Endometrium (tissue), 2 donors: ENCODE data around the gene C19orf44.

ENCODE experiments used
- FAIRE-seq: peaks from 2 replicates; lab custom pipeline; 2012; peaks lifted over from hg19 to GRCh38; lab: Jason Lieb, UNC
- donor health status: control.
- donor health status: control.

C19orf44 gene

DNA sequence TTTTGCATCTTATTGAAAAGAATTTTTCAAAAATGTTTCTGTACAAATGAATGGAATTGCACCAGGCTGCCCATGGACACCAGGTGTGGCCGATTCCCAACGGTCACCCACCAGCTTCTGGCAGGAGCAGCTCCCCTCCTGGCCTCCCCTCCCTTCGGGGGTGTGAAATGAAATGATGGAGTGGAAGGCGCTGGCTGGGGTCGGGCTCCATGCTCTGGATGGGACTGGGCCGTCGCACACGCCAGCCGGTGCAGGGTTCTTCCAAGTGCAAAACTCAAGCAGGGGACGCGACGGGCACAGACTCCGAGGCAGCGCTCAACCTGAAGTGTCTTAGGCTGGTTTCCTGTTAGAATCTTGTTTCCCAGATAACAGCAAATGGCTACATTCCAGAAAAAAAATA, 21.9 kb downstream of the C19orf44 start:
- no peak for FAIRE-seq

DNA sequence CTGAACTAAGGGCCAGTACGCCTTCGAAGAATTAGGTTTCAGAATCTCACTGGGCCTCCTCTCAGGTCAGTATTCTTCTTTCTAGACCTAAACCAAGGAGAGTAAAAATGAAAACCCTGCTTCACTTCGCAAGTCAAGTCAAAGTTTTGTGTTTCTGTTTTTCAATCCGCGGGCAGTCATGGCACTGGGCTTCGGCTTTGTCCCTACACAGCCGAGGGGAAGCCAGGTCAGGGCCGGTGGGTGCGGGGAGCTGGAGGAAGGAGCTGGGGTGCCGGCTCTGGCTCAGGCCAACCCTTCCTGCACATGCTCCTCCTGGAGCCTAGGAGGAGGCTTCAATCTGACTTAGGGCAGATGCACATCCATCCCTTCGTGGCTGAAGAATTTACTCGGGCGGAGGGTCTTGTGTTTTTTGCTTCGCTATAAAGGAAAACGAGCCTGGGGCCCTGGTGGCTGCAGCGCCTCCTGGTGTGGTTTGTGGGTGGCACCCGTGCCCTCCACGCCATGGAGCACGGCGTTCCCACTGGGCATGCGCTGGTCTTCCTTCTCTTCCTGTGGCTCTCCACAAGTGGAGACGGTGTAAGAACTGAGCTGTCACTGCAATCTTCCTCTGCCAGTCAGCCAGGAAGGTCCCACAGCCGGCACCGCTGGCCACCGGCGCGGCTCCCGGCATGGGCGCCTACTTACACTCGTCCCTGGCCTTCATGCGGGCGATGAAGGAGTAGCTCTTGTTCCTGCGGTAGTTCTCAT, 22.5 kb downstream of the C19orf44 start:
- FAIRE-seq, result no peak

DNA sequence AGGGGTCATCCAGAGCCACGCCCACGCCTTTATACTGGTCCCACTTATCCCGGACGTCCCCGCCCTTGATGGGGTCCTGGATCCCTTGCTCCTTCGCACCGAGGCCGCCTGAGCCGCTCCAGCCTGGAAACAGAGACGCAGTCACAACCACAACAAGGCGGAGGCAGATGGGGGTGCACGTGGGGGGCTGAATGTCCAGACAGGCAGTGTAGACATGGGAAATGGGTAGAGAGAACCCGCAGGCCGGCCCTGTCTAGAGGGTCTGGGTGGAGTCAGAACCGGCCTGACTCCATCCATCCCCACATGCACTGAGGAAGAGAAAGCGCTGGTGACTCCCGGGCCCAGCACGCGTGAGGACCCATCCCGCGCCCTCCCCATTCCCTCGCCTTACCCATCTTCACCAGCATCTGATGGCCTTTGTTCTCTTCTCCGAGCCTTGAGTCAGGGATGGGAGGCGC, 23.1 kb downstream of the C19orf44 start:
- FAIRE-seq, result no peak

DNA sequence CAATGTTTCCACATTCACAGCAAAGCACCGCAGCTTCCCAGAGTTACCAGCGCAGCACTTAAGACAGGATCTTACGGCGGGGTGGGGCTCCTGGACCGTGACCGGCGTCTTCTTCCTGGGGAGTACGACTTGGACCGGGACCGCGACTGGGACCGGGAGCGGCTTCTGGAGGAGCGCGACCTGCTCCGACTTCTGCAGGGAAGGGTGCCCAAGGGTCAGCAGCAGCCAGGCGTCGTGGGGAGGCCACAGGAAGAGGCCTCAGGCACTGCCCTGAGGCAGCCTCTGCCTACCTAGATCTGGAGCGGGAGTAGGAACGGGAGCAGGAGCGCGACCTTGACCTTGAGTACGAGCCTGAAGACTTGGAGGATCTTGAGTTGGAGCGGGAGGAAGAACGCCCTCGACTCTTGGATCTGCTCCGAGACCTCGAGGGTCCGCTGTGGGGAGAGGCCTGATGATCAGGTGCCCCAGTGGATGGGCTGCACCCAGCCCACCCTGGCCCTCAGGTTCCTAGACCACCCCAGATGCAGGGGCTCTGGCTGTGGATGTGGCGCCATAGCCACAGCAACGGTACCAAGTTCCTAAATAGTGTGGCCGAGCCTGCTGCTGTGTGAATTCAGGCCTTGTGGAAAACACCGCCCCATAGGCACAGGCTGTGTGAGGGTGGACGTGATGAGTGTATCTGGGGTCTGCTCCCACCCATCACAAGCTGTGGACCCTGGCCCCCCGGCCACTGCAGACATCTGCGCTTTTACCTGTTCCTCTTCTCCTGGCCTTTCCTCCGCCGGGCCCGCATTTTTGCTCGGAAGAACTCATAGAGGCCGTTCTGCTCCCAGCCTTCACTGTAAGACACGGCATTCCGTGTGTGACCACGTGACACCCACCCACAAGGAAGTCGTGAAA, 24.1 kb downstream of the C19orf44 start:
- no peak for FAIRE-seq

DNA sequence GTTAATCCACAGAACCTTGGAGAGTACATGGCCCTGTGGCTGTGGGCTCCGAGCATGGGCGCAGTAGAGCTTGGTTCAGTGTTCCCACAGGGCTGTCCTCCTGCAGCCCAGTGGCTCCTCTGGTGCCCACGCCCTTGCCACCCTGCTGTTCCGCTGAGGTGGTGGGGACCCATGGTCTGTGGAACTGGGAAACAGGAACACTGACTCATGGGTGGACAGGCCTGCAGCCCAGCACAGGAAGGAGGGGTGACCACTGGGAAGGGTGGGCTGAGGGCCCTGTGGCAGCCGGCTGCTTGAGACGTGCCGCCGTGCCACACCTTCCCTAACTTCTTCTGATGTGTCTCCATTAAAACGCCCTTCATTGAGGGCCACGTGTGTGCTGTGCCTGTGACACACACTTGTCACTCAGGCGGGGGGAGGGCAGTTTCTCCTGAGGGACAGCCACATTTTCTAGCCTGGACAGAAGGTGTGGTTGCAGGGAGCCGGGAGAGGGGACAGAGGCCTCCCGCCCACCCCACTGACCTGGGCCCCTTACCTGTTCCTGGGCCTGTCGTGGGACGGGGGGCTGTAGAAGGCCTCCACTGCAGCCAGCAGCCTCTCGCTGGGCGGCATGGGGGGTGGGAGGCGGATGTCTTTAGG, 24.9 kb downstream of the C19orf44 start:
- no peak for FAIRE-seq

DNA sequence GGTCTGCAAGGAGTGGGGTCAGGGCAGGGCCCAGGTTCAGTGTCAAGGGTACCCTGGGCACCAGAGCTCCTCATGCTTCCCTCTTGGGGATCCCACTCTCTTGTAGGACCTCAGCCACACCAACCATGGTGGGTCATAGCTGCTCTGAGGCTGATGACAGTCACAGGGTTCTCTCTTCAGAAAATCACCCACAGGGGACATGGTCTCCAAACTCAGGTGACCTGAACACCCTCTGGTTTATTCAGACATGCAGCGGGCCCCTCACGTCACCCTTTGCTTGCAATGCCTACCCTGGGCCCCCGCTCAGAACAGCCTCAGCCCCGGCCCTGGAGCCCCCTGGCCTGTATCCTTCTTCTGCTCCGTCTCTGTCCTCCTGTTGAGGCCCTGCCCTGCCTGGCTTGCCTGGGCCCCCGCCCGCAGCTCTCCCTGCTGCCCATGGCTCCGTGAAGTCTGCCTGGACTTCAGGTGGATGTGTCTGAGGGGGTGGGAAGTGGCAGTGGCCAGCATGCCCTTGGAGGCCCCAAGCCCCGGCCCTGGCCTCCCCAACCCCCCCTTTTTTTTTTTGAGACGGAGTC, 25.6 kb downstream of the C19orf44 start:
- no peak for FAIRE-seq

DNA sequence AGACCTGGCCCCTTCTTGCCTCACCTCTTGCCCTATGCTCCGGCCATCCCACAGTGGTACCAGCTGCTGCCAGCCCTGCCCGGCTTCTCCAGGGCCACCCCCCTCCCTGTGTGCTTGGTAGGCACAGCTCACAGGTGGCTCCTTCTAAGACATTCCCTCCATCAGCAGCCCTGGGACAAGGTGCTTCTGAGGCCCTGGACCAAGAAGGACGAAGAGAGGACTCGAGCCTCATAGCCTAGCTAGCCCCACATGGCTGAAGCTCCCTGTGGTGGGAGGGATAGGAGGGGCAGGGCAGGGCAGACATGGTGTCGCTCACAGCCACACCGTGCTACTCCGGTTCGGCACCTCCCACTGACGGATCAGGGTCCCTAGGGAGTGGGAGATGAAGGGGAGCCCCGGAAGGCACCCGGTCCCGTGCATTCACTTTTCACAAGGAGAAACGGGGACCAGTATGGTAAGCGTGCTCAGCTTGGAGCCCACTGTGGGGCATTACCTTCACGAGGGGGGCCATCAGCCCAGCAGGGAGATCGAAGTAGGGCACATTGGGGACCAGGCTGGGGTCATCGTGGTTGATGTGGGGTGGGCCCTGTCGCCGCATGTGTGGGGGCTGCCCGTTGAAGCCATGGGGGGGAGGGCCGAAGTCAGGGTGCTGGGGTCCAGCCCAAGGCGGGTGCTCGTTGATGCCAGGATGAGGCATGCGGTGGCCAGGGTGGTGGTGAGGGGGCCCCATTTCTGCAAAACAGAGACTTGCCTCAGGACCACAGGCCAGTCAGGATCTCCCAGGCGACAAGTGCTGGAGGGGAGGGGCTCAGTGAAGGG, 26.6 kb downstream of the C19orf44 start:
- no peak for FAIRE-seq

DNA sequence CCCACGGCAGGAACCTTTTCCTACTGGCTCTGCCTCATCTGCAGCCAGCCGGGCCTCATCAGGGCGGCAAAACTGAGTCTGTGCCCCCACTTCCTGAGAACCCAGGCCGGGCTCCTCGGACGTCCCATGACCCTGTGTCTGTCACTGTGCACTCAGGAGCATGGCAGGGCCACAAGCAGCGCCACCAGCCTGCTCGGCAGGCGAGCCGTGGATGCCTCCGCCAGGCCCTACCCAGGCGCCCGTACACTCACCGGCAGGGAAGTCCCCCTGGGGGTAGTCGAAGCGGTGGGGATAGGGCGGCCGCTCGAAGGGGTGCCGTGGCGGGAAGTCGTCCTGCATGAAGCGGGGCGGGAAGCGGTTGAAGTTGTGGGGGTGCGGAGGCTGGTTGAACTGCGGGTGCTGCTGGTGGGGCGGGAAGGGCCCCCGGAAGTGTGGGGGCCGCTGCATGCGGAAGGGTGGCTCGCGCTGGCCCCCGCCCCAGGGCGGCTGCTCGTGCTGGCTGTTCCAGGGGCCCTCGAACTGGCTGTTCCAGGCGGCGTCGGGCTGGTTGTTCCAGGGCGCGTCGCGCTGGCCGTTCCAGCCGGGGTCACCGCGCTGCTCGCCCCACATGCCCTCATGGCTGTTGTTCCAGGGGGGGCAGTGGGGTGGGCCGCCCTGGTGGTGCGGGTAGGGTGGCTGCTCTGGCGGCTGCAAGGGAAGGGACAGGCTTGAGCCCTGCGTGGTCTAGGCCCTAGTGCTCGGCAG, 29.0 kb downstream of the C19orf44 start:
- FAIRE-seq, result no peak

DNA sequence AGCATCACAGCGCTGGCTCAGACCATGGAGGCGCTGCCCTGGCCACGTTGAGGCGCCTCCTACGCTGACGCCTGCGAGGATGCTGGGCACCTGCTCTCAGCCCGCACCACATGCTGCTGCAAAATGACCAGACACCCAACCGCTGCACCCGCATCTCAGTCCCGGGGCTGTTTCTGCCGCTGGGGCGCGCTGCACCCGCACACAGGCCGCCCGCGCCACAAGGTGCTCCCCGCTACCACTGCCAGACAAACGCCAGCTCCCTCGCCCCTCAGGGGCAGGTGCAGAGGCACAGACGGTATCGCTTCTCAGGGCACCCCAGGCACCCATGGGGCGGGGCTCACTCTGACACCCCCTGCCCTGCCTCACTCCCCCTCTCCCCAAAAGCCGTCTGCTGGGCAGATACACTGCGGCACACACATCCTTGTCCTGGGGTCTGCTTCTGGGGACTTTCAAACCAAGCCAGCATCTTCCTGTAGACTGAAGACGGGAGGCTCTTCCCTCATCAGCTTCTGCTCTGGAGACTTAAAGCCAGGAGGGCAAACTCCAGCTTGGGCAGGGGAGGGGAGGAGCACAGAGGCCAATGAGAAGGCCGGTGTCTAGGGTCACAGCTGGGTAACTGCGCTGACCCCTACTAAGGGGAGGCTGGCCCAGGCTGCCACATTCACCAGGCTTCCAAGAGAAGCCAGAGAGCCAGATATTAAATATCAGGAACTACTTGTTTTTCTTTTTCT, 29.7 kb downstream of the C19orf44 start:
- FAIRE-seq, result no peak

DNA sequence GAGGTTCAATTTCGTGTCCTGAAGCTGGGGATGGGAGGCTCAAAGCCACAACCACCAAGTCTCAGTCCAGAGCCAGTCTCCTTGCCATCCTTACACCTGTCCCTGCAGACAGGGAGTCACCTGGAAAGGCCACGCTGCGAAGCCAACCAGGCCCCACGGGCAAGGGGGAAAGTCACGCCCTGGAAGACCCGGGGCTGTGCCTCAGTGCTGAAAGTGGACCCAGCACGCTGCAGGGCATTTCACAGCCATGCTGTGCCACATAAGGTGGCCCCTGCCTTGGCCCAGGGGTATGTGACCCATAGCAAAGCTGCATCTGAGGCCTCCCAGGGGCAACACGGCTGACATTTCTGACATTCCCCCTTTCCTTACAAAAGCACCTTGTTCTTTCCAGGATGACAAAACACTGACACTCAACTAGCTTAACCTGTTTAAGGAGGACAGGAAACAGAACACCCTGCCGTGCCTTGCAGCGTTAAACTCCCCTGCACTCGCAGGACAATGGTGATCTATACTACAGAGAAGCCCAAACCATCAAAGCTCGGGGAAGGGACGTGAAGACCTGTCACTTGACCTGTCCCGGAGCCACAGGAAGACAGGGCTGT, 31.2 kb downstream of the C19orf44 start:
- no peak for FAIRE-seq

DNA sequence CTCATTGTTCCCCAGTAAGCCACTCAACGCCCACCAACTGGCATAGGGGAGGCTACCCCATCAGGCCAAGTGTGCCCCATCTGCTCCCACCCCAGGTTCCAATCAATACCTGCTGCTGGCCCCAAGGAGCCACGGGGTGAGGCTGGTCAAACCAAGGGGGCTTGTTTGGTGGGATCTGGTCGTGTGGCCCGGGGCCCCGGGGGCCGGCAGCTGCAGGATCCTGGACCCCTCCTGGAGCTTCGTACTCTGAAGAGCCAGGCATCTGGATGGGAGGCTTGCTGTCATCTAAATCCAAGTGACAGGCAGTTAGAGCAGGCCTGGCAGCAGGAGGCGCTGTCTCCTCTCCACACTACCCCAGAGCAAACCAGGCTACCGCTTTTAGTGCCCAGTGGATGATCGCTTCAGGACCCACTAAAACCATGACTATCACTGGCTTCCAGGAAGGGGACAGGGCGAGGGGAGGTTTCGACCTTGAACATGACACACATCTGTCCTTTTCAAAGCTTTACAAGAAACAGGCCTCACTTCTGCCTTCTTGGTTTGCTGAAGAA, 31.9 kb downstream of the C19orf44 start:
- FAIRE-seq, result no peak

DNA sequence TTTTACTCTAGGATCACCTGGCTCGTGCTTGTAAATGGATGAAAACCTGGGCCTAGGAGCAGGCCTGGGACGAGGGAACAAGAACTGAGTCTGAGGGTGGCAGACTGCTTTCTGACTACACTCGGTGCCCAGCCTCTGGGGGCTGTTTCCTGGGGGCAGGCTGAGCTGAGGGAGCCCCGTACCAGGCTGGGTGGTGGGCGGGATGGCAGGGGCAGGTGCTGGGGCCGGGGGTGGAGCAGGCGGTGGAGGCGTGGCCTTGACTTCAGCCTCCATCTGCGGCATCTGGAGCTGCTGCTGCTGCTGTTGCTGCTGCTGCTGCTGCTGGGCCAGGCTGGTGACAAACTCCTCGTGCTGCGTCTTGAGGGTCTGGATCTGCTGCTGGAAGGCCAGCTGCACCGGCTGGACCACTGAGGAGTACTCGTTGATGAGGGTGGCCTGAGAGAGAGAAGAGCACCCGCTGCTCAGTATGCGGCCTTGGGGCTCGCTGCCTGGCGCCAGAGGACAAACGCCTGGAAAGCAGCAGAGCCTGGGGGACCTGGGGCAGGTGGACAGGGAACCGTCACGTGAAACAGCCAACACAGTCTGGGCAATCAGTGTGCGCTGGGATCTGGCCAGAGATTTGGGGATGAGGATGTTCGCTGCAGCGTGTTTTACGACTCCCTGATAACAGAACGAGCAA, 33.4 kb downstream of the C19orf44 start:
- no peak for FAIRE-seq

DNA sequence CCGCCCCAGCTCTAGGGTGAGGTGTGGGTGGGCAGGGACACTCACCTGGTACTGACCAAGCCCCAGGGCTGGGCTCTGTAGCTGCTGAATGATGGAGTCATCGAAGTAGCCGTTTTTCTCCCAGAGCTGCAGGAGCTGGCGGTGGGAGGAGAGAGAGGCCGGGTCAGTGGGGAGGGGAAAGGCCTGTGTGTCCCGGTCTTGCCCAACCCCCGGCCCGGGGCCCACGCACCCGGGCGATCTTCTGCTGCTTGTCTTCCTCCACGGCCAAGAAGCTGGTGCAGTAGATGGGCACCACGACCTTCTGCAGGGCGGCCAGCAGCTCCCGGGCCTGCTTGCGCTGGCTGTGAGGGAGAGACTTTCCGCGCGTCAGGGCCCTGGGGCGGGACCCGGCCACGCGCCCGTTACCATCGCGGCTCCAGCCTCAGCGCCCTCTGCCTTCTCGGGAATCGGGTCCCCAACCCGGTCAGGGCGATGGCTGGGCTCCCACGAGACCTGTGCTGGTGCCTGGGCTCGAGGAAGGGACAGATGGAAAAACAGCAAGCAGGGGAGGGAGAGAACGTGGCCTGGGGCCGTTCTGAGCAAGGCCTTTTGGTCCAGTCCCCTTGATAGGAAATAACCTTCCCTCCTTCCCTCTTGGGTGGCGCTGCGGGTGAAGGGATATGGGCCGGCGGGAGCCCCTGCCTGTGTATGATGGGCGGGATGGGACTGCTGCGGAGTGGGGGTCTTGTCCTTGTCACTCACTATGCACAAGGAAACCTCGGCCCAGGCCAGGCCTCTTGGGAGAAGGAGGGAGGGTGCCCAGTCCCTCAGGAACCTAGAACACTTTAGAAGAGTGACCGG, 34.6 kb downstream of the C19orf44 start:
- FAIRE-seq, result no peak

DNA sequence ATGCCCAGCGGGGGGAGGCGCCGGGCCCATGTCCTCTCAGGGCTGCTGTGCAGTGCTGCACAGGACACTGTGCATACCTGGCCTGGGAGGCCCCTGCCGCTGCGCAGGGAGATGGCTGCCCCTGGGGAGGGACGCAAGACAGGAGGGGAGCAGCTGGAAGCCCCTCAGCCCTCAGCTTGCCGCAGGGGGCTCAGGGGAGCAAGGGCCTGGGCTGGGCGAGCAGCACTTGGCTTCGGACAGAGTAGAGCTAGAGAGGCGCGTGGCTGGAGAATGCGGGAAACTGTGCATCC, 35.1 kb downstream of the C19orf44 start:
- no peak for FAIRE-seq

DNA sequence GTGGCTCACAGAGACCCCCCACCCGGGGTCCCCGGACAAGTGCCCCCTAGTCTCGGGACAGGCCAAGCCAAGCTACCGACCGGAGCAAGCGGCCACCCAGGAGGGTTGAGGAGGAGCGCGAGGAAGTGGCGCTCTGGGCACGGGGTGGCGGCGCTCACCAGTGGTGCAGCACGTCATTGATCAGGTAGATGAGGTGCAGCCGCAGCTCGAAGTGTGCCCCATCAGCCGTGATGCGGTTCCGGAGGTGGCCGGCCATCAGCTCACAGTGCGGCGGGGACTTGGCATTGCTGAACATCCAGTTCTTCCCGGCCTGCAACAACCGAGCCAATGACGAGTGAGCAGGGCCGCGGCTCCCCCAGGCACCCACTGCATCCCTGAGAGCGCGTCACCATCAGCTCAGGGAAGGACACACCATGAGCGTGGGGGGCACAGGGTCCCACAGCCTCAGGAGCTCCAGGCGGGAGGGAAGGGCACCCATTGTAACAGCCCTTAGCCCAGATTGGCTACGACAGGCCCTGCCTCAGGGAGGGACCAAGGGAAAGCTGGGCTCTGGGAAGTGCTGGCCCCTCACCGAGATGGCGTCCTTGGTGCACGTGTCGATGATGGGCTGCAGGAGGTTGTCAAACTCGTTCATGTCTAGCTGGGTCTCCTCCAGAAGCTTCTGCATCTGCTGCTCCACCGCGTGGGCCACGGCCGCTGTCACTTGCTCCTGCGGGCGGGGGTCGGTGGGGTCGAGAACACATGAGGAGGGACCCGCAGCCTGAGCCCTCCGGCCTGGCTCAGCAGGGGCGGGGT, 36.4 kb downstream of the C19orf44 start:
- no peak for FAIRE-seq

DNA sequence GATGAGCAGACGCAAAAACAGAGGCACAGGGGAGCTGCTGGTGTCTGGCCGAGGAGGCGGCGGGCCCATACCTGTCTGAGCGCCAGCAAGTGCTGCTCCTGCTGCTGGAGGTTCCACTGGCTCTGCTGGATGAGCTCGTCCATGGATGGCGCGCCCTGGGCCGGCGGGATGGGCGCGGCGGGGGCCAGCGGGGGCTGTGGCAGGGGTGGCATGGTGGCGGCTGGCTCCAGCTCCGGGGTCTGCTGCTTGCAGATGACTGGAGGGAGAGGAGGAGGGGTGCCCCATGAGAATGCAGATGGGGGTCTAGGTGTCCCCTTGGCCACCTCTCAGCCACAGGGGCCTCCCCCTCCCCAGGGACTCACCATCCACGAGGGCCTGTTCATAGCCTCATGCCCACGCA, 39.2 kb downstream of the C19orf44 start:
- FAIRE-seq, result no peak

DNA sequence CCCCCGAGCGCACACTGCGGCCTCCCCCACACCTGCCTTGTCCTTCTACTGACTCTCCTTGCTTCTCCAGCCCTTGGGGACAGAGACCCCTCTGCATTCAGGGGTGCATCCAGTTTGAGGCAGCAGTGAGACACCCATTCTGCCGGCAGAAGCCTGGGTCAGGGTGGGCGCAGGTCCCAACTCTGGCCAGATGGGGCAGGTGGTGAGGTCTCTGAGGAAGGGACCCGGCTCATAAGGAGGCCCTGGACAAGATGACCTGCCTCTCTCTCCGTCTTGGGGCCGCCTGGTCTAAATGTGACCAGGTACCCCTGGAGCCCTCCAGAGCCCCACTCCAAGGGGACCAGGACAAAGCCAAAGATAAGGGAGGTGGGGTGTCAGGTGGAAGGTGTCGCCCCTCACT, 39.9 kb downstream of the C19orf44 start:
- no peak for FAIRE-seq
